Measurements from ENCODE around the gene CMSS1.

- TF ChIP-seq CTCF (IDR thresholded peaks at IDR 0.05) (no peak), POLR2A (IDR thresholded peaks at IDR 0.05) (no peak)
Measured at GRCh38 chr3:99823723-99824711, 6.4 kb downstream of the CMSS1 start.
